HepG2 (cell line): Measurements from ENCODE around the gene ABCG2. TPM values are rescaled to one million over a fixed set of nuclear protein-coding genes. Genes with fewer than 3 reads are reported as not detected.

Experiments
- ATAC-seq: fragments of 200-7000 bp; cut with Tn5 transposase; 3 replicates; pipeline ENCODE4 v1.9.1; 2020; ENCODE audit warnings: mild to moderate bottlenecking, moderate library complexity
- BruUV-seq: library from RNA; stranded (reverse); fragments of 400-500 nt; replicated peaks from 2 replicates; lab custom pipeline; 2021; lab: Mats Ljungman, UMichigan
- CTCF ChIA-PET: fragments of 300-600 bp; formaldehyde crosslinking; extraction: SDS; loops from one replicate; lab custom pipeline; 2021; ENCODE audit warnings: low total read pairs, inconsistent platforms, low intra/inter-chr PET ratio; lab: Yijun Ruan, JAX
- POLR2A ChIA-PET: fragments of 350-600 bp; sonication (Branson Sonifier 250); formaldehyde crosslinking; loops from one replicate; lab custom pipeline; 2020; ENCODE audit warnings: antibody characterized with exemption, inconsistent platforms; lab: Yijun Ruan, JAX
- DNase-seq: peaks from one replicate; pipeline ENCODE4 v3.0.0-alpha.2; 2015; ENCODE audit warnings: low spot score
- FAIRE-seq: peaks from 3 replicates; lab custom pipeline; 2011; peaks lifted over from hg19 to GRCh38; lab: Jason Lieb, UNC
- H2AFZ ChIP-seq: one replicate; pipeline ENCODE4 v1.6.1; 2011; ENCODE audit warnings: low read length, inconsistent platforms
- H3K27ac ChIP-seq: fragments of 300-600 bp; 3 replicates; pipeline ENCODE4 v1.8.0; 2011; ENCODE audit warnings: mixed run types, mild to moderate bottlenecking, mixed read lengths, low read length, inconsistent platforms; ENCODE audit not compliant: insufficient read depth; ENCODE audit errors: extremely low read length
- H3K27me3 ChIP-seq, 2 experiments: fragments of 200-600 bp in 1 of 2; 2 replicates in 1 of 2; 3 replicates in 1 of 2; pipeline versions ENCODE4 v1.6.0 to v1.8.0; 2011; ENCODE audit warnings: low read length in 2 of 2, mild to moderate bottlenecking in 2 of 2, moderate library complexity in 2 of 2, inconsistent platforms in 1 of 2; ENCODE audit not compliant: insufficient read depth in 2 of 2, control insufficient read depth in 1 of 2
- H3K36me3 ChIP-seq, 2 experiments: fragments of 200-600 bp in 1 of 2; replicated peaks in 1 of 2; 2 replicates in 1 of 2; 3 replicates in 1 of 2; pipeline versions ENCODE4 v1.5.1 to v1.8.0; 2011; ENCODE audit warnings: low read length in 2 of 2, inconsistent platforms in 1 of 2; ENCODE audit not compliant: insufficient read depth in 2 of 2, control insufficient read depth in 1 of 2
- H3K4me1 ChIP-seq: 2 replicates; pipeline ENCODE4 v1.5.1; 2012; ENCODE audit warnings: low read length, inconsistent platforms; ENCODE audit not compliant: insufficient read depth
- H3K4me2 ChIP-seq: 2 replicates; pipeline ENCODE4 v1.6.0; 2011; ENCODE audit warnings: low read depth, low read length, inconsistent platforms
- H3K4me3 ChIP-seq, 3 experiments: fragments of 200-600 bp in 1 of 3; sonication (generic), shearing (Covaris generic) in 1 of 3; replicated peaks in 1 of 3; 2 replicates each; pipeline ENCODE4 v1.5.1; 2011 to 2016; ENCODE audit warnings: low read length in 3 of 3, inconsistent platforms in 2 of 3, low read depth in 2 of 3, mild to moderate bottlenecking in 2 of 3, control low read depth in 1 of 3, mixed read lengths in 1 of 3; ENCODE audit not compliant: insufficient read depth in 1 of 3
- H3K79me2 ChIP-seq: one replicate; pipeline ENCODE4 v1.6.1; 2011; ENCODE audit warnings: low read length, inconsistent platforms; ENCODE audit not compliant: insufficient read depth
- H3K9ac ChIP-seq: 2 replicates; pipeline ENCODE4 v1.6.0; 2011; ENCODE audit warnings: mild to moderate bottlenecking, low read depth, low read length, inconsistent platforms; ENCODE audit not compliant: insufficient read depth
- H3K9me3 ChIP-seq: 2 replicates; pipeline ENCODE4 v1.5.1; 2012; ENCODE audit warnings: mild to moderate bottlenecking, low read length
- H4K20me1 ChIP-seq: 2 replicates; pipeline ENCODE4 v1.6.0; 2011; ENCODE audit warnings: inconsistent platforms, mild to moderate bottlenecking, low read length, moderate library complexity; ENCODE audit not compliant: insufficient read depth
- CCDC6 ChIP-seq: sonication (generic); formaldehyde crosslinking; IDR thresholded peaks from 2 replicates; pipeline ENCODE4 v1.8.1; 2022; ENCODE audit warnings: mild to moderate bottlenecking, missing genetic modification reagents, moderate library complexity
- CSRNP2 ChIP-seq: sonication (generic); formaldehyde crosslinking; conservative IDR thresholded peaks from 2 replicates; pipeline ENCODE4 v1.8.0; 2022; ENCODE audit warnings: low read depth, missing genetic modification reagents
- ERF ChIP-seq: IDR thresholded peaks from 2 replicates; pipeline ENCODE4 v1.6.1; 2018; ENCODE audit warnings: missing biosample characterization, missing genetic modification reagents
- ETS1 ChIP-seq: sonication (generic); formaldehyde crosslinking; IDR thresholded peaks from 2 replicates; pipeline ENCODE4 v1.4.0; 2020; ENCODE audit warnings: missing genetic modification reagents
- GFI1 ChIP-seq: sonication (generic); formaldehyde crosslinking; IDR thresholded peaks from 2 replicates; pipeline ENCODE4 v1.5.0; 2020; ENCODE audit warnings: missing genetic modification reagents, mild to moderate bottlenecking, borderline replicate concordance
- HDAC2 ChIP-seq: sonication (generic); formaldehyde crosslinking; IDR thresholded peaks from 2 replicates; pipeline ENCODE4 v1.4.0; 2020; ENCODE audit warnings: missing genetic modification reagents
- IRX3 ChIP-seq: sonication (generic); formaldehyde crosslinking; IDR thresholded peaks from 2 replicates; pipeline ENCODE4 v1.8.1; 2023; ENCODE audit warnings: mild to moderate bottlenecking, low read depth, missing genetic modification reagents, borderline replicate concordance
- KAT2B ChIP-seq: fragments of 150-350 bp; IDR thresholded peaks from 2 replicates; pipeline ENCODE4 v1.6.1; 2014; ENCODE audit warnings: low read depth, low read length, borderline replicate concordance
- KAT7 ChIP-seq: IDR thresholded peaks from 2 replicates; pipeline ENCODE4 v1.6.1; 2018; ENCODE audit warnings: borderline replicate concordance, missing compliant biosample characterization
- SOX6 ChIP-seq, 2 experiments: fragments of 450-650 bp in 1 of 2; sonication (generic) in 1 of 2; formaldehyde crosslinking in 1 of 2; IDR thresholded peaks; 2 replicates each; pipeline versions ENCODE4 v1.4.0 to v1.6.1; 2017 to 2020; ENCODE audit warnings: antibody characterized with exemption in 1 of 2, mild to moderate bottlenecking in 1 of 2, missing genetic modification reagents in 1 of 2
- ZMYM2 ChIP-seq: sonication (generic); formaldehyde crosslinking; IDR thresholded peaks from 2 replicates; pipeline ENCODE4 v1.8.0; 2022; ENCODE audit warnings: mild to moderate bottlenecking, missing genetic modification reagents
- ZNF3 ChIP-seq: IDR thresholded peaks from 2 replicates; pipeline ENCODE4 v1.7.0; 2017; ENCODE audit warnings: inconsistent platforms
- ZNF619 ChIP-seq: sonication (generic); formaldehyde crosslinking; IDR thresholded peaks from 2 replicates; pipeline ENCODE4 v1.4.0; 2020; ENCODE audit warnings: mild to moderate bottlenecking, missing genetic modification reagents
- ZNF839 ChIP-seq: sonication (generic); formaldehyde crosslinking; IDR thresholded peaks from 2 replicates; pipeline ENCODE4 v1.4.0; 2020; ENCODE audit warnings: missing genetic modification reagents, mild to moderate bottlenecking, borderline replicate concordance
- ZZZ3 ChIP-seq: sonication (generic); formaldehyde crosslinking; IDR thresholded peaks from 2 replicates; pipeline ENCODE4 v1.4.0; 2020; ENCODE audit warnings: missing genetic modification reagents, mild to moderate bottlenecking, borderline replicate concordance
- WGBS: methylation state at CpG from one replicate; pipeline ENCODE4 v1.1.6; 2017; ENCODE audit warnings: low lambda C conversion rate; 5-methylcytosine and 5-hydroxymethylcytosine counted together
- in situ Hi-C: cut with HindIII; loops from 2 replicates; pipeline ENCODE4 v1.10.0; 2017; ENCODE audit warnings: low pct_unique_long_range_greater_than_20kb; ENCODE audit not compliant: extremely low pct_ligation_motif_present
- intact Hi-C: fragments of 100-400 bp; cut with micrococcal nuclease; formaldehyde crosslinking; loops from one replicate; pipeline ENCODE4 v1.10.0; 2022; ENCODE audit not compliant: unreplicated experiment
- polyA plus RNA-seq, 8 experiments: library from polyadenylated mRNA; depleted of rRNA in 3 of 8; stranded (reverse) in 7 of 8; unstranded in 1 of 8; fragments of >200 nt; fragmentation: Illumina TruSeq in 4 of 8; extraction: Trizol in 4 of 8; gene quantifications; 2 replicates each; pipeline versions ENCODE4 v1.2.1 to v1.2.3, GENCODE V29; 2011 to 2016; ENCODE audit warnings: low read depth in 4 of 8, missing spikeins in 1 of 8, mixed read lengths in 1 of 8; ENCODE audit not compliant: insufficient read depth in 1 of 8
- total RNA-seq, 5 experiments: library from RNA; depleted of rRNA; stranded (reverse); fragments of >200 nt; fragmentation: Illumina TruSeq; extraction: Trizol; gene quantifications; 2 replicates each; pipeline ENCODE4 v1.2.3, GENCODE V29; 2016; ENCODE audit warnings: low read depth in 1 of 5
- TF ChIP-seq, protein P1 (sequence below): sonication (generic); formaldehyde crosslinking; IDR thresholded peaks from 2 replicates; pipeline ENCODE4 v1.4.0; 2020; ENCODE audit warnings: missing genetic modification reagents, borderline replicate concordance
- TF ChIP-seq, protein P2 (sequence below): sonication (generic); formaldehyde crosslinking; IDR thresholded peaks from 2 replicates; pipeline ENCODE4 v1.4.0; 2020; ENCODE audit warnings: missing genetic modification reagents

Gene ABCG2
- total and polyA plus RNA-seq, 2 of the 13 experiments (the other 11 are each of a cell fraction or from before 2014, with no cell fraction given): 10.0 to 15.7 TPM

- H3K27ac ChIP-seq: no peak overlapping the region
- intact Hi-C loops (no loop called here), in situ Hi-C loops (no loop called here)
- no peak for FAIRE-seq
- ChIA-PET POLR2A (no interaction called here), CTCF (no interaction called here)
- 81% methylated on average over 1 of the region's 1 CpG for WGBS
- H3K79me2 ChIP-seq: no peaks in the 10 kb centered on the region
- 0 out of 2 replicates have a peak, but pooled peaks cover 4% of the 10 kb centered on the region for H3K9me3 ChIP-seq
- DNase-seq: no peak
- H3K4me3 ChIP-seq: no peak overlapping the region
- 0 out of 5 replicates have a peak, but pooled peaks cover 0 to 5% of the 10 kb centered on the region in 2 experiments for H3K36me3 ChIP-seq
- H2AFZ ChIP-seq: no peak overlapping the region
- ATAC-seq: no peak
- H3K9ac ChIP-seq: no peak overlapping the region
- no TSS peak for BruUV-seq
- no peaks in the 10 kb centered on the region for H4K20me1 ChIP-seq
- no peak overlapping the region for H3K4me2 ChIP-seq
- H3K27me3 ChIP-seq: no peaks in the 10 kb centered on the region
- H3K4me1 ChIP-seq: peaks cover 8% of the 10 kb centered on the region; the same call in 1 of the 2 replicates
- TF ChIP-seq KAT7 (CRISPR knock-in tag) (no peak), CCDC6 (CRISPR knock-in tag) (no peak), ZZZ3 (no peak), SOX6 (IDR thresholded peaks at IDR 0.05) (no peak), SOX6 (CRISPR knock-in tag; IDR thresholded peaks at IDR 0.05) (no peak), CSRNP2 (no peak), ERF (no peak), ZMYM2 (CRISPR knock-in tag) (no peak), KAT2B (no peak), ZNF839 (no peak), HDAC2 (no peak), ETS1 (CRISPR knock-in tag) (no peak), ZNF3 (no peak), IRX3 (CRISPR knock-in tag) (no peak), ZNF619 (CRISPR knock-in tag) (no peak), GFI1 (CRISPR knock-in tag) (no peak)
- TF ChIP-seq, protein P1, sequence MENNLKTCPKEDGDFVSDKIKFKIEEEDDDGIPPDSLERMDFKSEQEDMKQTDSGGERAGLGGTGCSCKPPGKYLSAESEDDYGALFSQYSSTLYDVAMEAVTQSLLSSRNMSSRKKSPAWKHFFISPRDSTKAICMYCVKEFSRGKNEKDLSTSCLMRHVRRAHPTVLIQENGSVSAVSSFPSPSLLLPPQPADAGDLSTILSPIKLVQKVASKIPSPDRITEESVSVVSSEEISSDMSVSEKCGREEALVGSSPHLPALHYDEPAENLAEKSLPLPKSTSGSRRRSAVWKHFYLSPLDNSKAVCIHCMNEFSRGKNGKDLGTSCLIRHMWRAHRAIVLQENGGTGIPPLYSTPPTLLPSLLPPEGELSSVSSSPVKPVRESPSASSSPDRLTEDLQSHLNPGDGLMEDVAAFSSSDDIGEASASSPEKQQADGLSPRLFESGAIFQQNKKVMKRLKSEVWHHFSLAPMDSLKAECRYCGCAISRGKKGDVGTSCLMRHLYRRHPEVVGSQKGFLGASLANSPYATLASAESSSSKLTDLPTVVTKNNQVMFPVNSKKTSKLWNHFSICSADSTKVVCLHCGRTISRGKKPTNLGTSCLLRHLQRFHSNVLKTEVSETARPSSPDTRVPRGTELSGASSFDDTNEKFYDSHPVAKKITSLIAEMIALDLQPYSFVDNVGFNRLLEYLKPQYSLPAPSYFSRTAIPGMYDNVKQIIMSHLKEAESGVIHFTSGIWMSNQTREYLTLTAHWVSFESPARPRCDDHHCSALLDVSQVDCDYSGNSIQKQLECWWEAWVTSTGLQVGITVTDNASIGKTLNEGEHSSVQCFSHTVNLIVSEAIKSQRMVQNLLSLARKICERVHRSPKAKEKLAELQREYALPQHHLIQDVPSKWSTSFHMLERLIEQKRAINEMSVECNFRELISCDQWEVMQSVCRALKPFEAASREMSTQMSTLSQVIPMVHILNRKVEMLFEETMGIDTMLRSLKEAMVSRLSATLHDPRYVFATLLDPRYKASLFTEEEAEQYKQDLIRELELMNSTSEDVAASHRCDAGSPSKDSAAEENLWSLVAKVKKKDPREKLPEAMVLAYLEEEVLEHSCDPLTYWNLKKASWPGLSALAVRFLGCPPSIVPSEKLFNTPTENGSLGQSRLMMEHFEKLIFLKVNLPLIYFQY (CRISPR knock-in tag): no peak
- TF ChIP-seq, protein P2, sequence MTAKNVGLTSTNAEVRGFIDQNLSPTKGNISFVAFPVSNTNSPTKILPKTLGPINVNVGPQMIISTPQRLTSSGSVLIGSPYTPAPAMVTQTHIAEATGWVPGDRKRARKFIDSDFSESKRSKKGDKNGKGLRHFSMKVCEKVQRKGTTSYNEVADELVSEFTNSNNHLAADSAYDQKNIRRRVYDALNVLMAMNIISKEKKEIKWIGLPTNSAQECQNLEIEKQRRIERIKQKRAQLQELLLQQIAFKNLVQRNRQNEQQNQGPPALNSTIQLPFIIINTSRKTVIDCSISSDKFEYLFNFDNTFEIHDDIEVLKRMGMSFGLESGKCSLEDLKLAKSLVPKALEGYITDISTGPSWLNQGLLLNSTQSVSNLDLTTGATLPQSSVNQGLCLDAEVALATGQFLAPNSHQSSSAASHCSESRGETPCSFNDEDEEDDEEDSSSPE (CRISPR knock-in tag): no peak
These were observed 77.8 kb downstream of the ABCG2 start for GRCh38 chr4:88080626-88081025.
